NCI-H2196 (cell line): ENCODE measurements around the gene FOXP4.

Experiments used
- DNase-seq: peaks from one replicate; lab custom pipeline; 2025; ENCODE audit not compliant: unreplicated experiment; lab: John Stamatoyannopoulos, UW

Gene FOXP4

GRCh38 chr6:41522780-41523548, 23.2 kb upstream of the FOXP4 start:
- no peak for DNase-seq

GRCh38 chr6:41523915-41524633, 22.1 kb upstream of the FOXP4 start:
- no peak for DNase-seq

- DNase-seq = no peak
Measured at GRCh38 chr6:41524634-41525011, 21.6 kb upstream of the FOXP4 start.

DNA sequence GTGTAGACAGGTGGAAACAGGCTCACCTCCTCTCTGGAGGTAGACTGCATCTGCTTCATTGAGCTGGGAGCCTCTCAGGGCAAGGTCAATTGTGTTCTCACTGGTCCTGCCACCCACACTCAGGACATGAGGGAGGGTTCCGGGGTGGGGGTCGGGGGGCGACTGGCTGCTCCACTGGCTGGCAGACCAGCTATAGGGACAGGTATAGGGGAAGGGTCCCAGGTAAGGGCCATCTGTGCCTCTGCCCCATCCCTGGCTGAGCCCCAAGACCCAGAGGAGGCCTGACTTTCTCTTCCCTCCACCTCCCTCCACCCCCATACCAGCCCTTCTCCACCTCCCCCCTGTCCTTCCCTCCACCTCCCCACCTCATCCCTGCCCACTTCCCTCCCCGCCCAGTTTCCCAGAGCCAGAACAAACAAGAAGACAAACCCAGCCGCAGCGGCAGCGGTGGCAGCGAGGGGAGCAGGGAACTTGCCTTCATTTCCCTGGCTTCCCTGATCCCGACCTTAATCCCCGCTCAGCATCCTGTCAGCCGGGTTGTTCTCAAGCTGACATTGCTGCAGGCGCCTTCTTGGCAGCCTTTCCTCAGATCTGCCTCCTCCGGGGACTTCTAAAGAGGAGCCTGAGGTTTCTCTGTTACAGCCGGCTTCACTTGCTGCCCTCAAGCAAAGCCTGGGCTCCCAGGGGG, 18.3 kb upstream of the FOXP4 start:
- no peak for DNase-seq

- DNase-seq = no peak
Measured at GRCh38 chr6:41528409-41528963, 17.7 kb upstream of the FOXP4 start.

DNA sequence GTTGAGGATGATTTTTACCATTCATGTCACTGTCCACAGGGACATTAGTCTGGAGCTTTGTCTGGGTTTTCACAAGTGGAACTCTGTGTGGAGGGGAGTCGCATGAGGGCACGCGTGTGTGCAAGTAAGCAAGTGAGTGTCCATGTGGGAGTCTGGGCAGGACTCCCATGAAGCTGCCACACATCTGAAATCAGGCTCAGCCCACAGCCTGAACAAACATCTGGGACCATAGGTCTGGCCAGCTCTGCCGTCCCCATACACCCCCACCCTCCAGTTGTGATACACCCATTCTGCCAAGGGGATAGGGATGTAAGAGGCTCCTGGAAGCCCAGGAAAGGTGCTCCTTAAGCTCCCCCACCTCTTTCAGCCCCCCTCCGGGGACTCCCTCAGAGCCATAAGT, 17.1 kb upstream of the FOXP4 start:
- no peak for DNase-seq

- no peak for DNase-seq
Measured at GRCh38 chr6:41529970-41530369, 16.2 kb upstream of the FOXP4 start.

- no peak for DNase-seq
Measured at GRCh38 chr6:41530476-41530875, 15.7 kb upstream of the FOXP4 start.

DNA sequence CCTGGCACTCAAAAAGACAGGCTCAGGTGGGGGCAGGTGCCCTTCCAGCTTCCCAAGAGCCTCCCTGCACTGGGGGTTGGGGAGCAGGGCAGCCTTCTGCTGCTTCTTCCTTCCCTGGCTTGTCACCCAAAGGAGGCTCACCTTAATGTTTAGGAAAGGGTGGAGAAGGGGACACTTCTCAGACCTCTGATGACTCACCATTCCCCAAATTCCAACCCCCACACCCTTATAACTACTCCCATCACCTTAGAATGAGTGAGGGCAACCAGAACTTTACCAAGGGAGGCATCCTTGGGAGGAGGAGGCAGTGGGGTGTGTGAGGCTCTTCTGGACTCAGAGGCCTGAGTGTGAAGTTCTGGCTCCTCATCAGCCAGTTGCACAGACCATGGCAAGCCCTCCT, 15.2 kb upstream of the FOXP4 start:
- DNase-seq = no peak

DNA sequence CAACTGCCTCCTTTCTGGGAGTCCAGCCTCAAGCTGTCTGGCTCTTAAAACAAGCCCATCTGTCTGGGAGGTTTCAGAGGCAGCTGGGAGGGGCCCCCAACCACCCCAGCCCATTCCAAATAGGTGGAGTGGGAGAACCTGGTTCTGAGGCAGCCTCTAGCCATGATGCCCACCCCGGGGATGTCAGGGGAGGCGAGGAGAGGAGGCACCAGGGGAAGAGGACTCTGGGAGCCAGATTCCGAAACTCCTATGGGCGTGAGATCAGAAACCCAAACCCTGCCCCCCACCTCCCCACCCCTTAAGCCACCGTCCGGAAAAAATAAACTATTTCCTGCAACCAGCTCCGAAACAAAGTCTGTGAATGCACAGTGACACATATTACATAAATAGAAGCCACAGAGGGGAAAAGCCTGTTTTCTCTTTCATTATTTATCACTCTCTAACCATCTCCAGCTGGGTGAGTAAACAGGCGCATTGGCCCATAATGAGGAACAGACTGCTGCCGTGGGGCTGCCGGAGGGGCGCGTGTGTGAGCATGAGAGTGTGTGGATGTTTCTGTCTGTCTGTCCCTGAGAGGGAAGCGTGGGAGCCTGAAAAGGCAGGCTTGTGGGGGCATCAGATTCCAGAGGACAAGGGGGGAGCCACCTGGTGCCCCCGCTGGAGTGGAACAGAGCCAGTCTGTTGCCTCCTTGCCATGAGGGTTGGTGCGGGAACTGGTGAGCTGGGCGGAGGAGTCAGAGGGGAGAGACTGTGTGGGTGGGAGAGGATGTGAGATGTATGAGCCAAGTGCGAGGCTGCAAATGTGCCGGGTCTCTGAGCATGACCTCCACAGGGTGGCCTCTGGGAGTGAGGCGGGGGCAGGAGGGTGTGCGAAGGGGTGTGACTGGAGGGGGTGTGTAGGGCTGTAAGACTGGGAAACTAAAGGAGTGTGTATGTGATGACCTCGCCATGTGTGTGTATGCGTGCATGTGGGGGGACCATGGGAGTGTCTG, 14.3 kb upstream of the FOXP4 start:
- DNase-seq = peak; percentile 16

- no peak for DNase-seq
Measured at GRCh38 chr6:41535766-41536165, 10.4 kb upstream of the FOXP4 start.

GRCh38 chr6:41536795-41537758, 9.1 kb upstream of the FOXP4 start:
- peak; percentile 85 for DNase-seq

- DNase-seq = no peak
Measured at GRCh38 chr6:41538556-41539182, 7.5 kb upstream of the FOXP4 start.

DNA sequence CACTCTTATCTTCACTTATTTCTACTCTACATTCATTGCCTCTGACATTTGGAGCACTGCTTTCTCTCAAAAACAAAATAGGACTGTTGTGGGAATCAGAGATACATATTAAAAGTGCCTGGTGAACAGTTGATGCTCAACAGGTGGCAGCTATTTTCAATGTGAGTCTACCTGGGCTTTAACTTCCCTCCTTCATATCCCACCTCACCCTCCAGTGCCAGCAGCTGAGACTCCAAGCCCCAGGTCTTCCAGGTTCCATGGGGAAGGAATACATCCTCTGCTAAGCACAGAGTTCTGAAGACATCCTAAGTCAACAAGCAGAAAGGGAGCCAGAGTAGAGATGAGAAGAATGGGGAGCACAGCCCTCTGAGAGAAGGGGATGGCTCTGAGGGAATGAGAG, 7.0 kb upstream of the FOXP4 start:
- DNase-seq = no peak

- DNase-seq = no peak
Measured at GRCh38 chr6:41541364-41541763, 4.8 kb upstream of the FOXP4 start.

- DNase-seq = no peak
Measured at GRCh38 chr6:41543087-41543486, 3.1 kb upstream of the FOXP4 start.

- no peak for DNase-seq
Measured at GRCh38 chr6:41545247-41545702, 906 bp upstream of the FOXP4 start.

- DNase-seq = peak; percentile 65
Measured at GRCh38 chr6:41546475-41546865, 289 bp downstream of the FOXP4 start.
